HepG2 (cell line): ENCODE results near the gene ARL10. TPM values are rescaled to one million over a fixed set of nuclear protein-coding genes. Genes with fewer than 3 reads are reported as not detected.

Experiments used
- EP300 ChIP-seq, 3 experiments: sonication (generic) in 1 of 3; formaldehyde crosslinking in 1 of 3; IDR thresholded peaks; 2 replicates each; pipeline versions ENCODE4 v1.5.1 to v1.6.1; 2011 to 2020; ENCODE audit warnings: low read depth in 2 of 3, low read length in 2 of 3, borderline replicate concordance in 1 of 3, improper control_type of control experiment in 1 of 3, mild to moderate bottlenecking in 1 of 3, missing genetic modification reagents in 1 of 3, moderate library complexity in 1 of 3
- FOXA3 ChIP-seq: IDR thresholded peaks from 2 replicates; pipeline ENCODE4 v1.6.1; 2016; ENCODE audit warnings: missing genetic modification reagents, missing compliant biosample characterization
- GATAD2A ChIP-seq: IDR thresholded peaks from 2 replicates; pipeline ENCODE4 v1.6.1; 2016
- HMGA1 ChIP-seq: sonication (generic); formaldehyde crosslinking; conservative IDR thresholded peaks from 2 replicates; pipeline ENCODE4 v1.4.0; 2020; ENCODE audit warnings: missing genetic modification reagents
- HNRNPLL ChIP-seq: fragments of 200-400 bp; formaldehyde crosslinking; IDR thresholded peaks from 2 replicates; pipeline ENCODE4 v1.6.1; 2017; ENCODE audit warnings: mild to moderate bottlenecking, low read depth, low read length; ENCODE audit not compliant: poor library complexity, severe bottlenecking
- HNRNPUL1 ChIP-seq: fragments of 200-400 bp; formaldehyde crosslinking; IDR thresholded peaks from 2 replicates; pipeline ENCODE4 v1.6.1; 2017; ENCODE audit warnings: low read depth, mild to moderate bottlenecking, low read length, moderate library complexity
- IRX3 ChIP-seq: sonication (generic); formaldehyde crosslinking; IDR thresholded peaks from 2 replicates; pipeline ENCODE4 v1.8.1; 2023; ENCODE audit warnings: mild to moderate bottlenecking, low read depth, missing genetic modification reagents, borderline replicate concordance
- KLF16 ChIP-seq, 2 experiments: sonication (generic) in 1 of 2; formaldehyde crosslinking in 1 of 2; IDR thresholded peaks; 2 replicates each; pipeline versions ENCODE4 v1.6.1 to v1.8.0; 2016 to 2023; ENCODE audit warnings: missing genetic modification reagents in 2 of 2, missing compliant biosample characterization in 1 of 2
- POLR2G ChIP-seq: fragments of 200-400 bp; formaldehyde crosslinking; IDR thresholded peaks from 2 replicates; pipeline ENCODE4 v1.6.1; 2018; ENCODE audit warnings: mild to moderate bottlenecking, low read depth, low read length, moderate library complexity
- ZBTB1 ChIP-seq: sonication (generic); formaldehyde crosslinking; IDR thresholded peaks from 2 replicates; pipeline ENCODE4 v1.4.0; 2020; ENCODE audit warnings: missing genetic modification reagents, borderline replicate concordance
- ZFY ChIP-seq: sonication (generic); formaldehyde crosslinking; IDR thresholded peaks from 2 replicates; pipeline ENCODE4 v1.4.0; 2020; ENCODE audit warnings: missing genetic modification reagents
- ZNF337 ChIP-seq: sonication (generic); formaldehyde crosslinking; IDR thresholded peaks from 2 replicates; pipeline ENCODE4 v1.5.1; 2020; ENCODE audit warnings: missing genetic modification reagents, low read depth, mild to moderate bottlenecking, borderline replicate concordance
- ZNF354B ChIP-seq: sonication (generic); formaldehyde crosslinking; IDR thresholded peaks from 2 replicates; pipeline ENCODE4 v1.8.0; 2022; ENCODE audit warnings: mild to moderate bottlenecking, missing genetic modification reagents
- ZNF563 ChIP-seq: sonication (generic); formaldehyde crosslinking; IDR thresholded peaks from 2 replicates; pipeline ENCODE4 v1.8.0; 2022; ENCODE audit warnings: mild to moderate bottlenecking, moderate library complexity, missing genetic modification reagents
- ZNF768 ChIP-seq: sonication (generic); formaldehyde crosslinking; IDR thresholded peaks from 2 replicates; pipeline ENCODE4 v1.4.0; 2020; ENCODE audit warnings: missing genetic modification reagents
- polyA plus RNA-seq, 8 experiments: library from polyadenylated mRNA; depleted of rRNA in 3 of 8; stranded (reverse) in 7 of 8; unstranded in 1 of 8; fragments of >200 nt; fragmentation: Illumina TruSeq in 4 of 8; extraction: Trizol in 4 of 8; gene quantifications; 2 replicates each; pipeline versions ENCODE4 v1.2.1 to v1.2.3, GENCODE V29; 2011 to 2016; ENCODE audit warnings: low read depth in 4 of 8, missing spikeins in 1 of 8, mixed read lengths in 1 of 8; ENCODE audit not compliant: insufficient read depth in 1 of 8
- total RNA-seq, 5 experiments: library from RNA; depleted of rRNA; stranded (reverse); fragments of >200 nt; fragmentation: Illumina TruSeq; extraction: Trizol; gene quantifications; 2 replicates each; pipeline ENCODE4 v1.2.3, GENCODE V29; 2016; ENCODE audit warnings: low read depth in 1 of 5
- TF ChIP-seq, protein P1 (sequence below): sonication (generic); formaldehyde crosslinking; IDR thresholded peaks from 2 replicates; pipeline ENCODE4 v1.5.0; 2020; ENCODE audit warnings: mild to moderate bottlenecking, missing genetic modification reagents
- TF ChIP-seq, protein P2 (sequence below): conservative IDR thresholded peaks from 2 replicates; pipeline ENCODE4 v1.6.1; 2018; ENCODE audit warnings: missing genetic modification reagents
- TF ChIP-seq, protein P3 (sequence below): sonication (generic); formaldehyde crosslinking; IDR thresholded peaks from 2 replicates; pipeline ENCODE4 v1.5.1; 2020; ENCODE audit warnings: mild to moderate bottlenecking, missing genetic modification reagents, borderline replicate concordance

Gene ARL10
- total and polyA plus RNA-seq, 2 of the 13 experiments (the other 11 are each of a cell fraction or from before 2014, with no cell fraction given), result 0.18 to 0.50 TPM

DNA sequence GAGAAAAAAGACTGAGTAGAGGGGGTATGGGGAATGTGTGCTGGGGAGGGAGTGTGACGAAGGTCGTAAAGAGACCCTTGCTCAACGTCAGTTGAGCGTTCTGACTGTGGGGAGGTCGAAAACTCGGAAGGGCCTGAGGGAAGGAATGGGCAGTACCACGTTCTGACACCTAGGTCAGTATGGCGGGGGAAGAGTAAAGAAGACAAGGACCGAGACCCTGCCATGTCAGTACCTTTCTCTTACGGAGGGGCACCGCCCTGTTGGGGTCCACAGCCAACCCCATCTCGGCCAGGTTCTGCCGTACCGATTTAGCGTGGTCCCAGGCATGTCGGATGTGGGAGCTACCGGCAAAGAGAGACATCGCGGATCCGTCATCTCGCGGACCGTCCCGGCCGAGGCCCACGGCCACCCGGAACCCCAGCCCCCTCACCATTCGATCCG lies 22.7 kb downstream of the ARL10 start (continued):
- TF ChIP-seq ZNF337 (CRISPR knock-in tag), result no peak
- no peak; the same call in 1 of the 2 replicates for TF ChIP-seq ZNF563
- TF ChIP-seq HNRNPLL, result no peak
- no peak for TF ChIP-seq ZNF768 (CRISPR knock-in tag)
- peak; percentile 75; the same call in 1 of the 2 replicates for TF ChIP-seq ZNF354B (CRISPR knock-in tag)
- TF ChIP-seq, protein P1, sequence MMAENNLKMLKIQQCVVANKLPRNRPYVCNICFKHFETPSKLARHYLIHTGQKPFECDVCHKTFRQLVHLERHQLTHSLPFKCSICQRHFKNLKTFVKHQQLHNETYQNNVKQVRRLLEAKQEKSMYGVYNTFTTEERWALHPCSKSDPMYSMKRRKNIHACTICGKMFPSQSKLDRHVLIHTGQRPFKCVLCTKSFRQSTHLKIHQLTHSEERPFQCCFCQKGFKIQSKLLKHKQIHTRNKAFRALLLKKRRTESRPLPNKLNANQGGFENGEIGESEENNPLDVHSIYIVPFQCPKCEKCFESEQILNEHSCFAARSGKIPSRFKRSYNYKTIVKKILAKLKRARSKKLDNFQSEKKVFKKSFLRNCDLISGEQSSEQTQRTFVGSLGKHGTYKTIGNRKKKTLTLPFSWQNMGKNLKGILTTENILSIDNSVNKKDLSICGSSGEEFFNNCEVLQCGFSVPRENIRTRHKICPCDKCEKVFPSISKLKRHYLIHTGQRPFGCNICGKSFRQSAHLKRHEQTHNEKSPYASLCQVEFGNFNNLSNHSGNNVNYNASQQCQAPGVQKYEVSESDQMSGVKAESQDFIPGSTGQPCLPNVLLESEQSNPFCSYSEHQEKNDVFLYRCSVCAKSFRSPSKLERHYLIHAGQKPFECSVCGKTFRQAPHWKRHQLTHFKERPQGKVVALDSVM (CRISPR knock-in tag), result no peak
- TF ChIP-seq KLF16 (CRISPR knock-in tag; IDR thresholded peaks at IDR 0.05), result no peak
- no peak for TF ChIP-seq GATAD2A (CRISPR knock-in tag)
- TF ChIP-seq IRX3 (CRISPR knock-in tag), result 0 out of 2 replicates have a peak, but pooled peaks have one; percentile 17
- TF ChIP-seq EP300 (IDR thresholded peaks at IDR 0.05; ENCODE audit: low read depth in 2 of 2, low read length in 2 of 2), result no peak
- TF ChIP-seq EP300 (CRISPR knock-in tag; IDR thresholded peaks at IDR 0.05; ENCODE audit: borderline replicate concordance), result no peak
- no peak for TF ChIP-seq HMGA1 (CRISPR knock-in tag)
- TF ChIP-seq ZBTB1 (CRISPR knock-in tag), result no peak
- TF ChIP-seq, protein P2, sequence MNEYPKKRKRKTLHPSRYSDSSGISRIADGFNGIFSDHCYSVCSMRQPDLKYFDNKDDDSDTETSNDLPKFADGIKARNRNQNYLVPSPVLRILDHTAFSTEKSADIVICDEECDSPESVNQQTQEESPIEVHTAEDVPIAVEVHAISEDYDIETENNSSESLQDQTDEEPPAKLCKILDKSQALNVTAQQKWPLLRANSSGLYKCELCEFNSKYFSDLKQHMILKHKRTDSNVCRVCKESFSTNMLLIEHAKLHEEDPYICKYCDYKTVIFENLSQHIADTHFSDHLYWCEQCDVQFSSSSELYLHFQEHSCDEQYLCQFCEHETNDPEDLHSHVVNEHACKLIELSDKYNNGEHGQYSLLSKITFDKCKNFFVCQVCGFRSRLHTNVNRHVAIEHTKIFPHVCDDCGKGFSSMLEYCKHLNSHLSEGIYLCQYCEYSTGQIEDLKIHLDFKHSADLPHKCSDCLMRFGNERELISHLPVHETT (CRISPR knock-in tag), result no peak
- TF ChIP-seq FOXA3, result no peak
- TF ChIP-seq, protein P3, sequence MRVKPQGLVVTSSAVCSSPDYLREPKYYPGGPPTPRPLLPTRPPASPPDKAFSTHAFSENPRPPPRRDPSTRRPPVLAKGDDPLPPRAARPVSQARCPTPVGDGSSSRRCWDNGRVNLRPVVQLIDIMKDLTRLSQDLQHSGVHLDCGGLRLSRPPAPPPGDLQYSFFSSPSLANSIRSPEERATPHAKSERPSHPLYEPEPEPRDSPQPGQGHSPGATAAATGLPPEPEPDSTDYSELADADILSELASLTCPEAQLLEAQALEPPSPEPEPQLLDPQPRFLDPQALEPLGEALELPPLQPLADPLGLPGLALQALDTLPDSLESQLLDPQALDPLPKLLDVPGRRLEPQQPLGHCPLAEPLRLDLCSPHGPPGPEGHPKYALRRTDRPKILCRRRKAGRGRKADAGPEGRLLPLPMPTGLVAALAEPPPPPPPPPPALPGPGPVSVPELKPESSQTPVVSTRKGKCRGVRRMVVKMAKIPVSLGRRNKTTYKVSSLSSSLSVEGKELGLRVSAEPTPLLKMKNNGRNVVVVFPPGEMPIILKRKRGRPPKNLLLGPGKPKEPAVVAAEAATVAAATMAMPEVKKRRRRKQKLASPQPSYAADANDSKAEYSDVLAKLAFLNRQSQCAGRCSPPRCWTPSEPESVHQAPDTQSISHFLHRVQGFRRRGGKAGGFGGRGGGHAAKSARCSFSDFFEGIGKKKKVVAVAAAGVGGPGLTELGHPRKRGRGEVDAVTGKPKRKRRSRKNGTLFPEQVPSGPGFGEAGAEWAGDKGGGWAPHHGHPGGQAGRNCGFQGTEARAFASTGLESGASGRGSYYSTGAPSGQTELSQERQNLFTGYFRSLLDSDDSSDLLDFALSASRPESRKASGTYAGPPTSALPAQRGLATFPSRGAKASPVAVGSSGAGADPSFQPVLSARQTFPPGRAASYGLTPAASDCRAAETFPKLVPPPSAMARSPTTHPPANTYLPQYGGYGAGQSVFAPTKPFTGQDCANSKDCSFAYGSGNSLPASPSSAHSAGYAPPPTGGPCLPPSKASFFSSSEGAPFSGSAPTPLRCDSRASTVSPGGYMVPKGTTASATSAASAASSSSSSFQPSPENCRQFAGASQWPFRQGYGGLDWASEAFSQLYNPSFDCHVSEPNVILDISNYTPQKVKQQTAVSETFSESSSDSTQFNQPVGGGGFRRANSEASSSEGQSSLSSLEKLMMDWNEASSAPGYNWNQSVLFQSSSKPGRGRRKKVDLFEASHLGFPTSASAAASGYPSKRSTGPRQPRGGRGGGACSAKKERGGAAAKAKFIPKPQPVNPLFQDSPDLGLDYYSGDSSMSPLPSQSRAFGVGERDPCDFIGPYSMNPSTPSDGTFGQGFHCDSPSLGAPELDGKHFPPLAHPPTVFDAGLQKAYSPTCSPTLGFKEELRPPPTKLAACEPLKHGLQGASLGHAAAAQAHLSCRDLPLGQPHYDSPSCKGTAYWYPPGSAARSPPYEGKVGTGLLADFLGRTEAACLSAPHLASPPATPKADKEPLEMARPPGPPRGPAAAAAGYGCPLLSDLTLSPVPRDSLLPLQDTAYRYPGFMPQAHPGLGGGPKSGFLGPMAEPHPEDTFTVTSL (CRISPR knock-in tag), result no peak
- TF ChIP-seq POLR2G, result no peak
- TF ChIP-seq HNRNPUL1, result no peak
- no peak for TF ChIP-seq ZFY (CRISPR knock-in tag)
